Measurements from ENCODE around the gene NR6A1. TPM values are rescaled to one million over a fixed set of nuclear protein-coding genes. Genes with fewer than 3 reads are reported as not detected.

NR6A1 gene
- total RNA-seq, 1 donor from 2014 or later = 0.53 TPM

- no peak overlapping the region for H3K27ac ChIP-seq
- DNase-seq (ENCODE audit: low spot score in 2 of 2) = no peak
- intact Hi-C loops (cut with DNase I) = no loop called here
- H3K27me3 ChIP-seq = no peaks in the 10 kb centered on the region
- no peaks in the 10 kb centered on the region for H3K36me3 ChIP-seq
- H3K4me3 ChIP-seq = no peak overlapping the region
- H3K9me3 ChIP-seq = no peaks in the 10 kb centered on the region
- H3K4me1 ChIP-seq = no peaks in the 10 kb centered on the region
- TF ChIP-seq CTCF (IDR thresholded peaks at IDR 0.05) = no peak
These were observed 144.8 kb downstream of the NR6A1 start for GRCh38 chr9:124626276-124626675.

- H3K36me3 ChIP-seq = no peaks in the 10 kb centered on the region
- H3K9me3 ChIP-seq = no peaks in the 10 kb centered on the region
- H3K27me3 ChIP-seq = no peaks in the 10 kb centered on the region
- DNase-seq (ENCODE audit: low spot score in 2 of 2) = no peak
- intact Hi-C loops (cut with DNase I) = no loop called here
- no peak overlapping the region for H3K4me3 ChIP-seq
- H3K4me1 ChIP-seq = no peaks in the 10 kb centered on the region
- H3K27ac ChIP-seq = no peak overlapping the region
- TF ChIP-seq CTCF (IDR thresholded peaks at IDR 0.05) = no peak
These were observed 146.0 kb downstream of the NR6A1 start for GRCh38 chr9:124625087-124625486.

- H3K4me3 ChIP-seq = no peak overlapping the region
- H3K9me3 ChIP-seq = no peaks in the 10 kb centered on the region
- H3K4me1 ChIP-seq = no peaks in the 10 kb centered on the region
- H3K27ac ChIP-seq = no peak overlapping the region
- intact Hi-C loops (cut with DNase I) = no loop called here
- no peaks in the 10 kb centered on the region for H3K36me3 ChIP-seq
- H3K27me3 ChIP-seq = no peaks in the 10 kb centered on the region
- TF ChIP-seq CTCF (IDR thresholded peaks at IDR 0.05) = no peak
- no peak for DNase-seq (ENCODE audit: low spot score in 2 of 2)
These were observed 146.4 kb downstream of the NR6A1 start for GRCh38 chr9:124624735-124624992.

GRCh38 chr9:124623966-124624734, 147.0 kb downstream of the NR6A1 start:
- H3K36me3 ChIP-seq = no peaks in the 10 kb centered on the region
- intact Hi-C loops (cut with DNase I) = no loop called here
- H3K4me1 ChIP-seq = no peaks in the 10 kb centered on the region
- H3K27me3 ChIP-seq = no peaks in the 10 kb centered on the region
- no peak overlapping the region for H3K4me3 ChIP-seq
- H3K27ac ChIP-seq = no peak overlapping the region
- no peak for TF ChIP-seq CTCF (IDR thresholded peaks at IDR 0.05)
- no peak for DNase-seq (ENCODE audit: low spot score in 2 of 2)
- H3K9me3 ChIP-seq = no peaks in the 10 kb centered on the region

GRCh38 chr9:124622882-124623281, 148.2 kb downstream of the NR6A1 start:
- no peak for TF ChIP-seq CTCF (IDR thresholded peaks at IDR 0.05)
- H3K27ac ChIP-seq = no peak overlapping the region
- no peaks in the 10 kb centered on the region for H3K9me3 ChIP-seq
- intact Hi-C loops (cut with DNase I) = no loop called here
- H3K36me3 ChIP-seq = no peaks in the 10 kb centered on the region
- no peaks in the 10 kb centered on the region for H3K27me3 ChIP-seq
- no peak for DNase-seq (ENCODE audit: low spot score in 2 of 2)
- H3K4me1 ChIP-seq = no peaks in the 10 kb centered on the region
- no peak overlapping the region for H3K4me3 ChIP-seq

Data from ascending aorta (tissue), 2 donors.